HEK293T (cell line): ENCODE measurements around the gene DNAJC6.

Source experiments
- FOXM1 ChIP-seq: fragments of 450-650 bp; IDR thresholded peaks from 2 replicates; pipeline ENCODE4 v1.6.1; 2017; ENCODE audit warnings: mild to moderate bottlenecking, borderline replicate concordance
- PKNOX1 ChIP-seq: fragments of 450-650 bp; IDR thresholded peaks from 2 replicates; pipeline ENCODE4 v1.6.1; 2016
- TARDBP ChIP-seq: fragments of 450-650 bp; IDR thresholded peaks from 2 replicates; pipeline ENCODE4 v1.6.1; 2016

DNA sequence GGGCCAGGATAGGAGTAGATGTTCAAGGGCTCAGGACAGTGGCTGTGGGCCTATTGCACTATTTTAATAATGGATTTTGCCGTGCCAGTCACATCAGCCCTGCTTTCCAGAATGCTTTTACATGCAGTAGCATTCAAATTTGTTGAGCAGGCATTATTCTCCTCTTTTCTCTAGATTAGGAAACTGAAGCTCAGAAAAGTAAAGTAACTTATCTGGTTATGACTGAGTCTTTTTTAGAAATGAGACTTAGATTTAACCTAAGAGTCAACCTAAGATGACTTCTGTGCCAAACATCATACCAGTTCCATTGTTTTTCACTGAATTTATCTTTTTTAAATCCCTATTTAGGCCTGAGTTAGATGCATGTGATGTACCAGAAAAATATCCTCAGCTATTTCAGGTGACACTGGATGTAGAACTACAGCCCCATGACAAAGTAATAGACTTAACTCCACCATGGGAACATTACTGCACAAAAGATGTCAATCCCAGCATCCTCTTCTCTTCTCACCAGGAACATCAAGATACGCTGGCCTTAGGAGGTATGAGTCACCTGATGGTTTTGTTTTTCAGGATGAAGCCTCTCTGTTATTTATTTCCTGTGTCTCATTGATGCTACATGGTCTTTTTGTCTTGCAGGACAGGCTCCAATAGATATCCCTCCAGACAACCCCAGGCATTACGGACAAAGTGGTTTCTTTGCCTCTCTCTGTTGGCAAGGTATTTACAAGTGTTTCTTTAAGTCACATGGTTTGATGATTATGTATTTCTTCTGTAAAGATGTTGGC lies 79.8 kb downstream of the DNAJC6 start:
- TF ChIP-seq FOXM1, result no peak
- no peak for TF ChIP-seq TARDBP
- no peak for TF ChIP-seq PKNOX1
